HG03280 (cell line): ENCODE results near the gene PLG.
A peak's percentile ranks its signal among the peaks of the same experiment; 100 is the strongest.
"Not testable (repeated sequence)": the region's sequence is repeated elsewhere in the genome, so short reads cannot be mapped to it uniquely, and the experiment has no call there.

Source experiments
- ATAC-seq: cut with Tn5 transposase; IDR thresholded peaks from one replicate; pipeline ENCODE4 v1.9.1; 2021; ENCODE audit warnings: mild to moderate bottlenecking, moderate library complexity; ENCODE audit not compliant: unreplicated experiment

PLG gene

GRCh38 chr6:160697826-160698225, 4.2 kb upstream of the PLG start:
- ATAC-seq: no peak

DNA sequence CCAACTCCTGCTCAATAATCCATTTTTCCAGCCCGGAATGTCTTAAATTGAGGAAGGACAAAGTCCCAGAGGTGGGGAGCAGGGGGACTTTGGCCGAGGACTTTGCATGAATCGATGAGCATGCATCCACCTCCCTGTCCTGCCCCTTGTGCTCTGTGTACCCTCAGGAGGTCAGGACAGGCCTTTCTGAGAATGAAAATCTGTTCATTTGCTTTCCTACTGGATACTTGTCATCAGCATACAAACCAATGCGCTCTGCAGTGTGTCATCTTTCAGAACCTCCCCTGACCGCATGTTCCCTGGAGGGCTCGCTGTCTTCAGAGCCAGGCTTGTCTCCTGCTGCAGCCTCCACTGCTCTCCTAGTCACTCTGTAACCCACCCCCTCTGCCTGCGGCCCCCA, 2.6 kb downstream of the PLG start:
- ATAC-seq: not testable (repeated sequence)

DNA sequence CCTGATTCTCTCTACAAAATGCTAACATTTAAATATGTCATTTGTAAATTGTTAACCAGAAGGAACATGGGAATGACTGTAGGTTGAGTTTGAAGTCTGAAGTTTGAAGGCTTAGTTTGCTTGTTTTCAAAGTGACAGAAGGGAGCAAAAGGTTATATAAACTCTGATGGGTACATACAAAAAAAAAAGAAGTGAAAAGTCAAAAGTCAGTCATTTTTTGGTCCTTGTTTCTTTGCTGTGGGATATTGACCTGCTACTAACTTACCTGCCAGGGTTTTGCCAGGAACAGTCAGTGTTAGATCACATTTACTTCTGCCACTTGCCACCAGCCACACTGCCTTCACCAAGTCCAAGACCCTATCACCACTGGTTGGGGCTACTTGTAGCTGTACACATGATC, 6.9 kb downstream of the PLG start:
- ATAC-seq: not testable (repeated sequence)

- no peak for ATAC-seq
These were observed 12.8 kb downstream of the PLG start for GRCh38 chr6:160714731-160715316.

DNA sequence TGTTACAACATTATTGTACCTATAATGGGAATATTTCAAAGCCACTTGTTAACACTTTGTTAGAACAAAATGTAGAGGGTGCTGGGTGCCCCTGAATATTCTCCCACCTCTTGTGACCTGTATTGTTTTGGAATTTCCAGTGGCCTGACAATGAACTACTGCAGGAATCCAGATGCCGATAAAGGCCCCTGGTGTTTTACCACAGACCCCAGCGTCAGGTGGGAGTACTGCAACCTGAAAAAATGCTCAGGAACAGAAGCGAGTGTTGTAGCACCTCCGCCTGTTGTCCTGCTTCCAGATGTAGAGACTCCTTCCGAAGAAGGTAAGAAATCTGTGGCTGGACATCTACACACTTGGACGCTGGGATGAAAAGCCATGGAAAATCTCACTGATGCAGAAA, 28.9 kb downstream of the PLG start:
- ATAC-seq: no peak

DNA sequence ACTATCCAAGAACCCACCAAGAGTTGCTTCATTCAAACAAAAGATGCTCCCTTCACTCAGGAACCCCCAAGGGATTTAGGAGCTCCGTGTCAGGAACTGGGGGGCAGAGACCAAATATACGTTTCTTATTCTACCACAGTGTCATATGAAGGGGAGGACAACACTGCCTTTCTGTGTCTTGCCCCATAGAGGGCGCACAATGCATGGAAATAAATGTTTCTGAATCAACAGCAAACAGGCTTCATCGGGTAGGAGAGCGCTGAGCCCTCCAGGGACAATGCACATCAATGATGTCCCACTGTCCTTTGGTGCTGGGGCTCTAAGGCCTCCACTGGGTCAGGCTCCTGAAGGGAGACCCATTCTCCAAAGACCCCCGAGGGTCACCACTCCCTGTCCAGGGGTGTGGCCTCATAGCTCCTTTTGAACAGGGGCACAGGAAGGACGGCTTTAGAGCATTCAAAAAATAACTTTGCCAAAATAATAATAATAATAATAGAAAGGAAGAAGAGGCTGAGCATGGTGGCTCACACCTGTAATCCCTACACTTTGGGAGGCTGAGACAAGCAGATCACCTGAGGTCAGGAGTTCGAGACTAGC, 31.1 kb downstream of the PLG start:
- peak; percentile 75 for ATAC-seq

- no peak for ATAC-seq
These were observed 32.6 kb downstream of the PLG start for GRCh38 chr6:160734627-160735026.

- ATAC-seq: peak; percentile 70
These were observed 33.5 kb downstream of the PLG start for GRCh38 chr6:160735523-160735922.

DNA sequence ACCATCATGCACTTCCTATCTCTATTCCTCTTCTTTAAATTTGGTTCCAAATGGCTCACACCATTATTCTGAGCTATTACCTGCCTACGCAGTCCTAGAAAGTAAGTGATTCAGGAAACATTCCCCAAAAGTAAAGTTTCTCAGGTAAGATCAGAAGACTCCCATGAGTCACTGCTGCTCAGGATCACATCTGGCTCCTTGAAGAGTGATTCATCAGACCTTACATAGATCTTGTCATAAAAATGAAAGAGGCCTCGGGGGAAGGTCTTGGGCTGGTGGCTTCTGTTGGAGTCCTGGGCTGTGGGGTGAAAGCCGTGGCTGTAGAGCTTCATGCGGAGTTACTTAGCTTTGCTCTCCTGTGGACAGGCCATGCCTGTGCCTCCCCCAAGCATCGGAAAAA, 35.9 kb downstream of the PLG start:
- ATAC-seq: no peak

DNA sequence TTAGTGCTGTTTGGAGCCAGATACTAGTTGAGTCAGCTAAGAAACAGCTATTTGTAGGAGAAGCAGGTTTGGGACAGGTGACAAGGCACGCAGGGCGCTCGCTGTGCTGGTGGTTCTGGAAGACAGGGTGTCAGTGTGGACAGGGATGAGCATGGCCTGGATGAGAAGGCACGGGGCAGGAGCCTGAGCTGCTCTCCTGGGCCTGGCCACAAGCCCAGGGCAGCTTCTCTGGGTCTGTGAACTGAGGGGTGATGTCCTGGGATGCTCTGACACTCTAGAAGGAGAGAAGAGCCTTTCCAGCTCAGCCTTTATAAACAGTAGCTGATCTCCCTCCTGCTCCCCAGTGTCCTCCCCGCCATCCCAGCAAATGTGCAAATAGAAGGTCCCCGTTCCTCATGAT, 37.9 kb downstream of the PLG start:
- no peak for ATAC-seq

DNA sequence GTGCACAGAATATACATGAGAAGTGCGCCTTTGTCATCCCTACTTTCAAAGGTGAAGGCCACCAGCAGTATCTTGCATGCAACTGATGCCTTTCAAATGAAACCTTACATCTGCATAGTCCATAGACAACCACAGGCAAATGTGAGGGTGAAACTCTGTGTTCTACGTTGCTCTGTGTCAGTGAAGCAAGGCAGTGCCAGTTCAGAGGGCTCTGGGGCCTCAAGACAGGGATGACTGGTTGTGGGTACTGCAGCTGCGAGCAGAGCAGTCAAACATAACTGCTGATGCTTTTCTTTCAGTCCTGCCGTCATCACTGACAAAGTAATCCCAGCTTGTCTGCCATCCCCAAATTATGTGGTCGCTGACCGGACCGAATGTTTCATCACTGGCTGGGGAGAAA, 39.0 kb downstream of the PLG start:
- peak; percentile 98 for ATAC-seq

DNA sequence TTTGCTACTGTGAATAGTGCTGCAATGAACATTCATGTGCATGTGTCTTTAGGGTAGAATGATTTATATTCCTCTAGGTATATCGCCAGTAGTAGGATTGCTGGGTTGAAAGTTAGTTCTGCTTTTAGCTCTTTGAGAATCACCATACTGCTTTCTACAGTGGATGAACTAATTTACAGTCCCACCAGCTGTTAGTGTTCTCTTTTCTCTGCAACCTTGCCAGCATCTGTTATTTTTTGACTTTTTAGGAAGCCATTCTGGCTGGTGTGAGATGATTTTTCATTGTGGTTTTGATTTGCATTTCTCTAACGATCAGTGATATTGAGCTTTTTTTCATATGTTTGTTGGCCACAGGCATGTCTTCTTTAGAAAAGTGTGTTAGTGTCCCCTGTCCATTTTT, 40.0 kb downstream of the PLG start:
- ATAC-seq: peak; percentile 49

DNA sequence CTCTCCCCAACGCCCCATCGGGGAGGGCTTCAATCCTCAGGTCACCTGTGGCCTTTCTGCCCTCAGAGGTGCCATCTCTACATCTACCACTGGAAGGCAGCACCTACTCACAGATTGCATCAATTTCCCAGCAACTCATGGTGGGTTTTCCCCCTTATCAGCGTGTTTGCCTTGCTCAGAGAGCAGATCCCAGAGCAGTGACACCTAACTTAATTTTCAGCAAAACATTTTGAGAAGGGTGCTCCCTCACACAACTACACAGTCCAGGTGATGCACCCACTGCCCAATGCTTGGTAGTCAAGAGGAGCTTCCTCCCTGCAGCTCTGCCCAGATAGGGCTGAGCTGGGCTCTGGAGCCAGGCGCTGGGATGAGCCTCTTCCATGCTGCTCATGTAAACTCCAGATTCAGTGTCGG, 48.2 kb downstream of the PLG start:
- peak; percentile 84 for ATAC-seq

GRCh38 chr6:160753211-160753610, 51.2 kb downstream of the PLG start:
- not testable (repeated sequence) for ATAC-seq

GRCh38 chr6:160755165-160755564, 53.1 kb downstream of the PLG start:
- ATAC-seq: no peak

DNA sequence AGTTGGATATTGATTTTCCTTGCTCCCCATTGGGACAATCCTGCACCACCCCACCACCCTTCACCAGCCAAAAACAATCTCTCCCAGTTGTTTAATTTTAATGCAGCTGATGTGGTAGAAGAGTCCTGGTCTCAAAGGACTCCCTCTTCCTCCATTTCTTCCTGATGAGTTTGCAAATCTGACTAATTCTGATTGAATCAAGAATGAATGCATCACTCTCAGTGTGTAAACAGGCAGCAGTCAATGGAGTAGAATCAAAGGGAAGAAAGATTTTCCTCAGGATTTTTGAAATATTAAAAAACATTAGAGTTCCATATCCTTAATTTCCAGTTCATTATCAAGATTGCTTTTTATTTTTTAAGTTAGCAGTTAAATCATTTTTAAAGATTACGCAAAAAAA, 54.0 kb downstream of the PLG start:
- ATAC-seq: no peak

DNA sequence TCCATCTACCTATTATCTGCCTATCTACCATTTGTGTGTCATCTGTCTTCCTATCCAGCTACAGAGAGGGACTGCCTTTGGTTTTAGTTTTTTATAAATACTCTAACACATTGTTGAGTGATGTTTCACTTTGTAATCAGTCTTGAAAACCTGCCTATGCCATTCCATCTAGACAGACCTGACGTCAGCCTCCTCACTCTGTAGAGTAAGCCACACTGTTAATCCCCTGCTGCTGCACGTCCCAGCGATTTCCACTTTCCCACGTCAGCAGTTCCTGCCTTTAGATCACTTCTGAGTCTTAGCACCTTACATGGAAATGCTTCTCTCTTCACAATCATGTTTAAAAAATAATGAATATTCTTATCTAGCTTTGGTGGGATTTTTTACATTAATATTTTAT, 54.8 kb downstream of the PLG start:
- no peak for ATAC-seq

DNA sequence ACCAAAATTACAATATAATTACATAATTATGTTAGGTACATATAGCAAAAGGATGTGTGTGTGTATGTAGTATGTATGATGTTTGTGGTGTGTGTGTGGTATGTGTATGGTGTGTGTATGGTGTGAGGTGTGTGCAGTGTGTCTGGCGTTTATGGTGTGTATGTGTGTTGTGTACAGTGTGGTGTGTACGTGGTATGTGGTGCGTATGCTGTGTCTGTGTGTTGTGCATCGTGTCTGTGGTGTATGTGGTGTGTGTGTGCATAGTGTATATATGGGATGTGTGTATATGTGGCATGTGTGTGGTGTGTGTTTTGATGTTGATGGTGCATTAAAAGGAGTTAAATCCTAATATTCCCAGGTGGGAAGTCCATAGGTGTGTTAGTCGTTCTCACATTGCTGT, 62.8 kb downstream of the PLG start:
- no peak for ATAC-seq

DNA sequence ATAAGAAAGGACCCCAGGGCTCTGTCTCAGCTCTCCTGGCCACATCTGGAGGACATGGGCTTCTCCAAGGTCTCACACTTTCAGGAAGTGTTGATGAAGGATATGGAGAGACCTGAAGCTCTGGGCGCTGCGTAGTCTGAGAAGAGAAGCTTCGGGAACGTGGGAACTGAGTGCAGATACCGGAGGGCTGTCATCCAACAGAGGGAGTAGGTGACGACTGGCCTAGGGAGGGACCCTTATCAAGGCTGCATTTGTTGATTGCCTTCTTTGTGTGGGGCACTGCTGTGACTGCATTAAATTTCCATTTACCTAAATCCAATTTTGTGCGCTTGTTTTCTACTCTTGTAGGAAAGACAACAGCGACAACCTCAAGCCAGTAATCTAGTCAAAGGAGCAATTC, 63.4 kb downstream of the PLG start:
- ATAC-seq: no peak

DNA sequence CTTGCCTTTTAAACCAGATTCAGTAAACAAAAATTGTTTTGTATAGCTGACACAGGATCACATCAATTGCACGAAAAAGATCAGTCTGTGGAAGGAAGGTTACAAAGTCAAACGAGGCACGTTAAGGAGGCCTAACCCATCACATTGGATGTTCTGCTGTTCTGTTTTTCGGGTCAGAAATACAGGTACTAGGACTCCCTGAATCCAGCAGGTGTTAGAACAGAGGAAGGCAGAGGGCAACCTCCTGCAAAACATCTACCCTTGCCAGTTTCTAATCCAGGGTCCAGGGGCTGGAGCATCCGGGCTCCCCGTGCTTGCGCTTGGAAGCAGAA, 64.6 kb downstream of the PLG start:
- no peak for ATAC-seq

GRCh38 chr6:160766989-160767646, 65.1 kb downstream of the PLG start:
- peak; percentile 93 for ATAC-seq

DNA sequence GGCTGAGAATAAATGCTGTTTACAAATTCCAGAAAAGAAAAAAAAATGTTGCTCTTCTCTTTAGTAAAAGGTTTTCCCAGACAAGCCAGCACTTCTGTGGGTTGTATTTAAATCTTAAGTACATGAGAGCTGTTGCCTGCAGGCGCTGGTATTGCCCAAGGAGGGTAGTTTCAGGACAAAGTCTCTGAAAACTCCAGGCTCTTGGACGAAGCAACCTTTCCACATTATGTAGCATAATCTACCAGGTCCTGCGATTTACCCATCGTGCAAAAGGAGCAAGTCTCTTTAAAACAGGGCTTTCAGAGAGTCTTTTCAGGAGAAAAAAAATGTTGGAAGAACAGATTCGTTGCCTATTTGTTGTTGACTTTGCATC, 65.6 kb downstream of the PLG start:
- peak; percentile 17 for ATAC-seq

DNA sequence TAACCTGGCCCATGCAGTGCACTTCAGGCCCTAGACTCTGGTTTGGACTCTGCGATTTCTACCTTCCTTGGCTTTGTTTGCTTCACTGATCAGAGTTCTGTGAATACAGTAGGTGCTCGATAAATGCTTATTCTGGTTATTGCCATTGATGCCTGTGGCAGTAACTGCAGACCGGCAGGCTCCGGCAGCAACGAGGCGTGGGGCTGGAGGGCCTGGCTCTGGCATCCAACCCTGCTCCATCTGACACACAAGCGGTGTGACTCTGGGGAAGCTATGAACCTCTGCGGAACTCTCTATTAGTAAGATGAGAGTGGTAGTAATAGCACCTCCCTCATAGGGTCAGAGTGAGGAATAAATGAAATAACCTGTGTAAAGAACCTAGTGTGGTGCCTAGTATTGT, 66.1 kb downstream of the PLG start:
- no peak for ATAC-seq
